ENCODE data around the gene PPP1R9A.
A peak's percentile ranks its signal among the peaks of the same experiment; 100 is the strongest.

Gene PPP1R9A

GRCh38 chr7:95102662-95103061, 195.3 kb downstream of the PPP1R9A start:
- DNase-seq, result peak; percentile 4

- no peak for DNase-seq
These were observed 197.3 kb downstream of the PPP1R9A start for GRCh38 chr7:95104739-95105138.

GRCh38 chr7:95105627-95106026, 198.2 kb downstream of the PPP1R9A start:
- no peak for DNase-seq

- DNase-seq, result peak; percentile 13
These were observed 199.0 kb downstream of the PPP1R9A start for GRCh38 chr7:95106401-95106800.

GRCh38 chr7:95110707-95111106, 203.3 kb downstream of the PPP1R9A start:
- DNase-seq, result no peak

- no peak for DNase-seq
These were observed 206.2 kb downstream of the PPP1R9A start for GRCh38 chr7:95113590-95113989.

GRCh38 chr7:95126053-95126709, 218.8 kb downstream of the PPP1R9A start:
- DNase-seq, result no peak

- no peak for DNase-seq
These were observed 225.1 kb downstream of the PPP1R9A start for GRCh38 chr7:95132500-95132899.

- no peak for DNase-seq
These were observed 232.5 kb downstream of the PPP1R9A start for GRCh38 chr7:95139922-95140321.

- no peak for DNase-seq
These were observed 234.4 kb downstream of the PPP1R9A start for GRCh38 chr7:95141755-95142154.

GRCh38 chr7:95144256-95144655, 236.9 kb downstream of the PPP1R9A start:
- no peak for DNase-seq

GRCh38 chr7:95155965-95156364, 248.6 kb downstream of the PPP1R9A start:
- DNase-seq, result no peak

GRCh38 chr7:95157381-95157780, 250.0 kb downstream of the PPP1R9A start:
- no peak for DNase-seq

GRCh38 chr7:95169678-95170077, 262.3 kb downstream of the PPP1R9A start:
- no peak for DNase-seq

GRCh38 chr7:95172420-95172819, 265.0 kb downstream of the PPP1R9A start:
- DNase-seq, result no peak

- peak; percentile 3 for DNase-seq
These were observed 283.1 kb downstream of the PPP1R9A start for GRCh38 chr7:95190515-95190914.

GRCh38 chr7:95191795-95192194, 284.4 kb downstream of the PPP1R9A start:
- DNase-seq, result no peak

- DNase-seq, result no peak
These were observed 291.5 kb downstream of the PPP1R9A start for GRCh38 chr7:95198863-95199262.

- DNase-seq, result peak; percentile 57
These were observed 292.6 kb downstream of the PPP1R9A start for GRCh38 chr7:95199779-95200558.

GRCh38 chr7:95200741-95201140, 293.3 kb downstream of the PPP1R9A start:
- DNase-seq, result no peak

GRCh38 chr7:95201727-95202126, 294.3 kb downstream of the PPP1R9A start:
- DNase-seq, result no peak

- no peak for DNase-seq
These were observed 297.2 kb downstream of the PPP1R9A start for GRCh38 chr7:95204618-95205017.

- DNase-seq, result no peak
These were observed 298.4 kb downstream of the PPP1R9A start for GRCh38 chr7:95205665-95206225.

- no peak for DNase-seq
These were observed 301.9 kb downstream of the PPP1R9A start for GRCh38 chr7:95209276-95209675.

All from hematopoietic multipotent progenitor cell treated with erythropoietin and hydrocortisone succinate and interleukin-3 and kit ligand, for 4 days (in vitro differentiated cells).